Activated naive CD4-positive, alpha-beta T cell treated with anti-CD3 and anti-CD28 coated beads, Interleukin-2, amount 50 U/mL, for 72 hours (primary cell): ENCODE results near the gene SLX1B. TPM values are rescaled to one million over a fixed set of nuclear protein-coding genes. Genes with fewer than 3 reads are reported as not detected.
A peak's percentile ranks its signal among the peaks of the same experiment; 100 is the strongest.
"Not testable (repeated sequence)": the region's sequence is repeated elsewhere in the genome, so short reads cannot be mapped to it uniquely, and the experiment has no call there.

Experiments used
- ATAC-seq, 2 donors: fragments of 150-1000 bp; cut with Tn5 transposase; 2 replicates each; pipeline ENCODE4 v1.10.0; 2021; ENCODE audit warnings: mild to moderate bottlenecking in 2 of 2, moderate library complexity in 2 of 2
- DNase-seq, 2 donors: peaks; one replicate each; pipeline ENCODE4 v3.0.0; 2021 to 2022; ENCODE audit warnings: low spot score in 2 of 2
- H3K27ac Mint-ChIP-seq, 2 donors: one replicate each; pipeline ENCODE4 v1.8.0; 2022; ENCODE audit warnings: mild to moderate bottlenecking in 2 of 2, mixed read lengths in 2 of 2
- H3K36me3 Mint-ChIP-seq, 2 donors: one replicate each; pipeline ENCODE4 v1.8.0; 2022; ENCODE audit warnings: mixed read lengths in 2 of 2
- H3K9me3 Mint-ChIP-seq, 2 donors: one replicate each; pipeline ENCODE4 v1.8.0; 2022; ENCODE audit warnings: mixed read lengths in 2 of 2
- total RNA-seq, 2 donors: library from RNA; stranded (reverse); gene quantifications; one replicate each; pipeline ENCODE4 v1.2.3, GENCODE V29; 2022

SLX1B gene
- 10 to 100 TPM; 73.8 to 96.1 TPM for total RNA-seq

GRCh38 chr16:29454269-29454668, at the start of gene SLX1B, which contains the start of gene BOLA2:
TSS of gene SLX1B (plus strand) at chr16:29454533.
TSS of gene BOLA2 (minus strand) at chr16:29454351. CDS start at chr16:29454253, 98 bp downstream.
- not testable (repeated sequence) for H3K27ac Mint-ChIP-seq, H3K9me3 Mint-ChIP-seq, DNase-seq, H3K36me3 Mint-ChIP-seq
- peak; percentile 89 to 91 for ATAC-seq

GRCh38 chr16:29405249-29405648, 49.1 kb upstream of the SLX1B start:
- DNase-seq, H3K27ac Mint-ChIP-seq, H3K36me3 Mint-ChIP-seq, H3K9me3 Mint-ChIP-seq, ATAC-seq: not testable (repeated sequence)

- ATAC-seq, H3K36me3 Mint-ChIP-seq, DNase-seq, H3K9me3 Mint-ChIP-seq, H3K27ac Mint-ChIP-seq: not testable (repeated sequence)
These were observed 30.7 kb upstream of the SLX1B start for GRCh38 chr16:29423587-29423986.

GRCh38 chr16:29425390-29425789, 28.9 kb upstream of the SLX1B start:
- not testable (repeated sequence) for H3K36me3 Mint-ChIP-seq, H3K27ac Mint-ChIP-seq, ATAC-seq, H3K9me3 Mint-ChIP-seq, DNase-seq

- ATAC-seq: peak; percentile 13 to 25
- H3K9me3 Mint-ChIP-seq, DNase-seq, H3K36me3 Mint-ChIP-seq, H3K27ac Mint-ChIP-seq: not testable (repeated sequence)
These were observed 579 bp upstream of the SLX1B start for GRCh38 chr16:29453754-29454153.

GRCh38 chr16:29454828-29455227, 495 bp downstream of the SLX1B start:
- H3K9me3 Mint-ChIP-seq, H3K36me3 Mint-ChIP-seq, DNase-seq, H3K27ac Mint-ChIP-seq: not testable (repeated sequence)
- ATAC-seq: peak; percentile 76 to 78

- ATAC-seq, DNase-seq, H3K27ac Mint-ChIP-seq, H3K36me3 Mint-ChIP-seq, H3K9me3 Mint-ChIP-seq: not testable (repeated sequence)
These were observed 3.3 kb downstream of the SLX1B start for GRCh38 chr16:29457660-29458059.

GRCh38 chr16:29459706-29460646, 5.6 kb downstream of the SLX1B start, which contains the start of gene SULT1A4:
TSS of gene SULT1A4 (plus strand) at chr16:29459913. CDS start at chr16:29461386, 1,473 bp downstream.
- not testable (repeated sequence) for H3K36me3 Mint-ChIP-seq, ATAC-seq

GRCh38 chr16:29460647-29461030, 6.3 kb downstream of the SLX1B start:
- not testable (repeated sequence) for H3K36me3 Mint-ChIP-seq, ATAC-seq, H3K27ac Mint-ChIP-seq, DNase-seq, H3K9me3 Mint-ChIP-seq

More at GRCh38 chr16:29459706-29460646, 5.6 kb downstream of the SLX1B start, which contains the start of gene SULT1A4:
- DNase-seq, H3K9me3 Mint-ChIP-seq, H3K27ac Mint-ChIP-seq: not testable (repeated sequence)

GRCh38 chr16:29465985-29466824, 11.9 kb downstream of the SLX1B start:
- peak; percentile 45 to 70 for ATAC-seq
- DNase-seq, H3K27ac Mint-ChIP-seq, H3K9me3 Mint-ChIP-seq, H3K36me3 Mint-ChIP-seq: not testable (repeated sequence)

- not testable (repeated sequence) for H3K27ac Mint-ChIP-seq, DNase-seq, H3K9me3 Mint-ChIP-seq, H3K36me3 Mint-ChIP-seq
- peak; percentile 50 to 63 for ATAC-seq
These were observed 12.6 kb downstream of the SLX1B start for GRCh38 chr16:29466904-29467303.

GRCh38 chr16:29467654-29468366, 13.5 kb downstream of the SLX1B start:
- not testable (repeated sequence) for H3K9me3 Mint-ChIP-seq, DNase-seq, H3K36me3 Mint-ChIP-seq, H3K27ac Mint-ChIP-seq
- peak; percentile 11 to 31 for ATAC-seq

GRCh38 chr16:29469660-29470059, 15.3 kb downstream of the SLX1B start:
- H3K9me3 Mint-ChIP-seq, H3K36me3 Mint-ChIP-seq, H3K27ac Mint-ChIP-seq: not testable (repeated sequence)
- ATAC-seq (peak in 1 of 2 donors; percentile 21), DNase-seq (peak in 1 of 2 donors; percentile 62)

GRCh38 chr16:29472065-29472464, 17.7 kb downstream of the SLX1B start:
- not testable (repeated sequence) for H3K9me3 Mint-ChIP-seq, H3K27ac Mint-ChIP-seq, DNase-seq, H3K36me3 Mint-ChIP-seq
- ATAC-seq: peak; percentile 37 to 82

- H3K36me3 Mint-ChIP-seq, ATAC-seq, H3K27ac Mint-ChIP-seq, DNase-seq, H3K9me3 Mint-ChIP-seq: not testable (repeated sequence)
These were observed 27.9 kb downstream of the SLX1B start for GRCh38 chr16:29482276-29482675.

GRCh38 chr16:29506308-29506707, 52.0 kb downstream of the SLX1B start, which contains the start of gene NPIPB12:
TSS of gene NPIPB12 (minus strand) at chr16:29506408.
- H3K27ac Mint-ChIP-seq, ATAC-seq, DNase-seq, H3K36me3 Mint-ChIP-seq, H3K9me3 Mint-ChIP-seq: not testable (repeated sequence)
